H1 (cell line): ENCODE measurements around the gene VPS25. TPM values are rescaled to one million over a fixed set of nuclear protein-coding genes. Genes with fewer than 3 reads are reported as not detected.

ENCODE experiments used
- ATF3 ChIP-seq: IDR thresholded peaks from 2 replicates; pipeline ENCODE4 v1.6.1; 2011; ENCODE audit warnings: low read depth, mild to moderate bottlenecking, low read length; ENCODE audit not compliant: insufficient read depth
- BACH1 ChIP-seq: IDR thresholded peaks from 2 replicates; pipeline ENCODE4 v1.6.1; 2012; ENCODE audit warnings: low read length, improper control_type of control experiment
- CBX5 ChIP-seq: fragments of 300-800, 300-1000 bp; sonication (generic); IDR thresholded peaks from 2 replicates; pipeline ENCODE4 v1.7.1; 2016; ENCODE audit warnings: antibody characterized with exemption, low read length, low read depth
- CHD1 ChIP-seq: IDR thresholded peaks from 2 replicates; pipeline ENCODE4 v1.6.1; 2012; ENCODE audit warnings: low read depth, low read length, improper control_type of control experiment
- CTBP2 ChIP-seq: IDR thresholded peaks from 2 replicates; pipeline ENCODE4 v1.7.0; 2011; ENCODE audit warnings: borderline replicate concordance, mild to moderate bottlenecking, moderate library complexity, mixed read lengths, low read length; ENCODE audit not compliant: insufficient read depth, insufficient read length
- EGR1 ChIP-seq: IDR thresholded peaks from 2 replicates; pipeline ENCODE4 v1.6.1; 2011; ENCODE audit warnings: low read depth, low read length, borderline replicate concordance
- EP300 ChIP-seq, 2 experiments: IDR thresholded peaks; 1 replicate in 1 of 2; 2 replicates in 1 of 2; pipeline ENCODE4 v1.6.1; 2011 to 2012; ENCODE audit warnings: low read depth in 2 of 2, low read length in 2 of 2, mild to moderate bottlenecking in 2 of 2, borderline replicate concordance in 1 of 2, inconsistent platforms in 1 of 2, moderate library complexity in 1 of 2
- FOSL1 ChIP-seq: IDR thresholded peaks from 2 replicates; pipeline ENCODE4 v1.6.1; 2011; ENCODE audit warnings: mild to moderate bottlenecking, low read depth, low read length, moderate library complexity; ENCODE audit not compliant: insufficient read depth
- HDAC6 ChIP-seq: IDR thresholded peaks from one replicate; pipeline ENCODE4 v1.7.1; 2012; ENCODE audit warnings: low read depth, mild to moderate bottlenecking, inconsistent platforms, low read length, moderate library complexity
- KDM4A ChIP-seq: IDR thresholded peaks from one replicate; pipeline ENCODE4 v1.7.1; 2012; ENCODE audit warnings: low read depth, mild to moderate bottlenecking, moderate library complexity, low read length, inconsistent platforms; ENCODE audit not compliant: severe bottlenecking
- KDM5A ChIP-seq: fragments of 200-600 bp; IDR thresholded peaks from 2 replicates; pipeline ENCODE4 v1.7.1; 2012; ENCODE audit warnings: mild to moderate bottlenecking, low read length, inconsistent platforms, mixed read lengths
- MAFK ChIP-seq: IDR thresholded peaks from 2 replicates; pipeline ENCODE4 v1.6.1; 2012; ENCODE audit warnings: low read depth, mild to moderate bottlenecking, improper control_type of control experiment, low read length
- NRF1 ChIP-seq: IDR thresholded peaks from 2 replicates; pipeline ENCODE4 v1.6.1; 2011; ENCODE audit warnings: mild to moderate bottlenecking, low read depth, low read length, improper control_type of control experiment
- RAD21 ChIP-seq, 2 experiments: IDR thresholded peaks in 1 of 2; conservative IDR thresholded peaks in 1 of 2; 2 replicates each; pipeline ENCODE4 v1.6.1; 2011; ENCODE audit warnings: low read depth in 2 of 2, low read length in 2 of 2, improper control_type of control experiment in 1 of 2, inconsistent platforms in 1 of 2, mild to moderate bottlenecking in 1 of 2, moderate library complexity in 1 of 2
- RFX5 ChIP-seq: IDR thresholded peaks from 2 replicates; pipeline ENCODE4 v1.6.1; 2011; ENCODE audit warnings: low read depth, low read length, improper control_type of control experiment, borderline replicate concordance
- RXRA ChIP-seq: IDR thresholded peaks from 2 replicates; pipeline ENCODE4 v1.6.1; 2011; ENCODE audit warnings: low read depth, mild to moderate bottlenecking, low read length, moderate library complexity; ENCODE audit not compliant: insufficient read depth
- SIN3A ChIP-seq, 2 experiments: IDR thresholded peaks in 1 of 2; conservative IDR thresholded peaks in 1 of 2; 2 replicates each; pipeline ENCODE4 v1.6.1; 2011 to 2012; ENCODE audit warnings: low read length in 2 of 2, improper control_type of control experiment in 1 of 2, low read depth in 1 of 2, mild to moderate bottlenecking in 1 of 2
- SP1 ChIP-seq: IDR thresholded peaks from 2 replicates; pipeline ENCODE4 v1.6.1; 2011; ENCODE audit warnings: low read depth, low read length
- SUZ12 ChIP-seq: fragments of 200-600 bp; sonication (generic); IDR thresholded peaks from 2 replicates; pipeline ENCODE4 v1.6.1; 2012; ENCODE audit warnings: mild to moderate bottlenecking, inconsistent platforms, low read length, moderate library complexity, mixed read lengths
- TAF1 ChIP-seq: IDR thresholded peaks from 2 replicates; pipeline ENCODE4 v1.6.1; 2011; ENCODE audit warnings: mild to moderate bottlenecking, low read depth, low read length
- TBP ChIP-seq: IDR thresholded peaks from 2 replicates; pipeline ENCODE4 v1.6.1; 2011; ENCODE audit warnings: low read depth, low read length, improper control_type of control experiment
- TCF12 ChIP-seq: IDR thresholded peaks from 2 replicates; pipeline ENCODE4 v1.6.1; 2011; ENCODE audit warnings: low read depth, mild to moderate bottlenecking, low read length
- polyA plus RNA-seq, 7 experiments: library from polyadenylated mRNA; depleted of rRNA in 3 of 7; stranded (reverse) in 5 of 7; unstranded in 2 of 7; fragments of >200 nt in 5 of 7; fragments of 200-250 nt in 2 of 7; gene quantifications; 1 replicate in 5 of 7; 2 replicates in 1 of 7; 4 replicates in 1 of 7; pipeline versions ENCODE4 v1.2.1 to v1.2.3, GENCODE V29; 2011 to 2013; ENCODE audit warnings: missing spikeins in 2 of 7, mixed read lengths in 2 of 7
- total RNA-seq: library from RNA; stranded (reverse); fragmentation: NEBNext Ultra II Directional; extraction: Animal tissue kit (Norgen Biotek cat#: 25700); gene quantifications from 2 replicates; pipeline ENCODE4 v1.2.1, GENCODE V29; 2021

The VPS25 gene
- total and polyA plus RNA-seq, 2 of the 8 experiments (the other 6 are each of a cell fraction or from before 2014, with no cell fraction given), result 88.2 to 188 TPM

- TF ChIP-seq EP300 (IDR thresholded peaks at IDR 0.05; ENCODE audit: borderline replicate concordance in 1 of 2, low read depth in 2 of 2, low read length in 2 of 2) (no peak), BACH1 (0 out of 2 replicates have a peak, but pooled peaks have one; percentile 51), CTBP2 (no peak), RXRA (no peak), RAD21 (IDR thresholded peaks at IDR 0.05 in 1 of 2, conservative IDR thresholded peaks at IDR 0.05 in 1 of 2; ENCODE audit: low read depth in 2 of 2, low read length in 2 of 2) (no peak), SUZ12 (no peak), ATF3 (no peak), TBP (peak; percentile 62), CHD1 (no peak), NRF1 (no peak), KDM4A (peak; percentile 84), EGR1 (no peak), KDM5A (peak; percentile 78), SP1 (peak; percentile 59; the same call in 1 of the 2 replicates), RFX5 (no peak), MAFK (no peak), SIN3A (conservative IDR thresholded peaks at IDR 0.05 in 1 of 2, IDR thresholded peaks at IDR 0.05 in 1 of 2; ENCODE audit: low read depth in 1 of 2, low read length in 2 of 2) (peak; percentile 46 to 84; a peak in 2 of 4 replicates), TAF1 (peak; percentile 65; the same call in 1 of the 2 replicates), TCF12 (no peak), FOSL1 (no peak), CBX5 (no peak), HDAC6 (no peak)
Measured at GRCh38 chr17:42798383-42799380, 25.4 kb downstream of the VPS25 start, which contains the start of the genes CNTD1 and COA3 (continued).
